Thymus (tissue), 11 donors: ENCODE results near the gene ARHGAP45. TPM values are rescaled to one million over a fixed set of nuclear protein-coding genes. Genes with fewer than 3 reads are reported as not detected.
A peak's percentile ranks its signal among the peaks of the same experiment; 100 is the strongest.

Experiments
- DNase-seq, 9 donors: peaks; one replicate each; pipeline ENCODE4 v3.0.0-alpha.2; 2013; ENCODE audit warnings: low spot score in 9 of 9, low read depth in 6 of 9, missing footprints in 1 of 9
- H3K27ac ChIP-seq, 2 donors: one replicate each; pipeline ENCODE4 v1.5.1; 2013; ENCODE audit warnings: control low read depth in 1 of 2, low read depth in 1 of 2, low read length in 1 of 2, mild to moderate bottlenecking in 1 of 2, moderate library complexity in 1 of 2
- H3K27me3 ChIP-seq, 2 donors: one replicate each; pipeline ENCODE4 v1.5.1; 2013; ENCODE audit warnings: low read length in 1 of 2; ENCODE audit not compliant: control insufficient read depth in 2 of 2, insufficient read depth in 1 of 2
- H3K36me3 ChIP-seq, 2 donors: one replicate each; pipeline ENCODE4 v1.5.1; 2013; ENCODE audit warnings: low read length in 1 of 2, mild to moderate bottlenecking in 1 of 2, moderate library complexity in 1 of 2; ENCODE audit not compliant: control insufficient read depth in 2 of 2, insufficient read depth in 2 of 2
- H3K4me1 ChIP-seq, 2 donors: one replicate each; pipeline ENCODE4 v1.5.1; 2013; ENCODE audit warnings: low read length in 2 of 2; ENCODE audit not compliant: control insufficient read depth in 2 of 2, insufficient read depth in 2 of 2
- H3K4me3 ChIP-seq, 2 donors: one replicate each; pipeline ENCODE4 v1.5.1; 2013; ENCODE audit warnings: low read length in 2 of 2, control low read depth in 1 of 2, mild to moderate bottlenecking in 1 of 2
- H3K9me3 ChIP-seq, 2 donors: one replicate each; pipeline ENCODE4 v1.5.1; 2013; ENCODE audit warnings: low read length in 1 of 2, mild to moderate bottlenecking in 1 of 2; ENCODE audit not compliant: control insufficient read depth in 2 of 2, insufficient read depth in 1 of 2
- WGBS: extraction: QIAGEN DNeasy Blood & Tissue Kit; methylation state at CpG from one replicate; pipeline ENCODE4 v1.1.7; 2013; 5-methylcytosine and 5-hydroxymethylcytosine counted together
- polyA plus RNA-seq: library from polyadenylated mRNA; stranded (reverse); fragments of 200-250 nt; gene quantifications from one replicate; pipeline ENCODE4 v1.2.3, GENCODE V29; 2013
- total RNA-seq: library from RNA; stranded (reverse); fragments of 120-200 nt; gene quantifications from one replicate; pipeline ENCODE4 v1.2.4, GENCODE V29; 2013
- donor health status: healthy.

ARHGAP45 gene
- total and polyA plus RNA-seq, 2 donors = 118 to 295 TPM

DNA sequence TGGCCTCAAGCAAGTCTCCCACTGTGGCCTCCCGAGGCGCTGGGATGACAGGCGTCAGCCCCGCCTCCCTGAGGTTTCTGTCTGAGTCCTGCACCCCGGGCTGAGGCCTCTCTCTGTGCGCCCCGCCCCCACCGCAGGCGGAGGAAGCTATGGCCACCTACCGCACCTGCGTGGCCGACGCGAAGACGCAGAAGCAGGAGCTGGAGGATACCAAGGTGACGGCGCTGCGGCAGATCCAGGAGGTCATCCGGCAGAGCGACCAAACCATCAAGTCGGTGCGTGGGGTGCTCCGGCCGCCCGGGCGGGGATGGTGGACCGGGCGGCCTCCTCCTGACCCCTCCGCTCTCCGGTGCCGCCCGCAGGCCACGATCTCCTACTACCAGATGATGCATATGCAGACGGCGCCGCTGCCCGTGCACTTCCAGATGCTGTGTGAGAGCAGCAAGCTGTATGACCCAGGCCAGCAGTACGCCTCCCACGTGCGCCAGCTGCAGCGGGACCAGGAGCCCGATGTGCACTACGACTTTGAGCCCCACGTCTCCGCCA, 12.7 kb downstream of the ARHGAP45 start:
- peaks cover 29 to 32% of the 10 kb centered on the region in 2 donors for H3K4me1 ChIP-seq
- H3K9me3 ChIP-seq = no peaks in the 10 kb centered on the region
- no peaks in the 10 kb centered on the region for H3K27me3 ChIP-seq
- DNase-seq = no peak
- H3K36me3 ChIP-seq = peaks cover 79 to 81% of the 10 kb centered on the region in 2 donors
- WGBS = 96% methylated on average over 45 of the region's 45 CpGs
- H3K4me3 ChIP-seq = no peak overlapping the region
- no peak overlapping the region for H3K27ac ChIP-seq

DNA sequence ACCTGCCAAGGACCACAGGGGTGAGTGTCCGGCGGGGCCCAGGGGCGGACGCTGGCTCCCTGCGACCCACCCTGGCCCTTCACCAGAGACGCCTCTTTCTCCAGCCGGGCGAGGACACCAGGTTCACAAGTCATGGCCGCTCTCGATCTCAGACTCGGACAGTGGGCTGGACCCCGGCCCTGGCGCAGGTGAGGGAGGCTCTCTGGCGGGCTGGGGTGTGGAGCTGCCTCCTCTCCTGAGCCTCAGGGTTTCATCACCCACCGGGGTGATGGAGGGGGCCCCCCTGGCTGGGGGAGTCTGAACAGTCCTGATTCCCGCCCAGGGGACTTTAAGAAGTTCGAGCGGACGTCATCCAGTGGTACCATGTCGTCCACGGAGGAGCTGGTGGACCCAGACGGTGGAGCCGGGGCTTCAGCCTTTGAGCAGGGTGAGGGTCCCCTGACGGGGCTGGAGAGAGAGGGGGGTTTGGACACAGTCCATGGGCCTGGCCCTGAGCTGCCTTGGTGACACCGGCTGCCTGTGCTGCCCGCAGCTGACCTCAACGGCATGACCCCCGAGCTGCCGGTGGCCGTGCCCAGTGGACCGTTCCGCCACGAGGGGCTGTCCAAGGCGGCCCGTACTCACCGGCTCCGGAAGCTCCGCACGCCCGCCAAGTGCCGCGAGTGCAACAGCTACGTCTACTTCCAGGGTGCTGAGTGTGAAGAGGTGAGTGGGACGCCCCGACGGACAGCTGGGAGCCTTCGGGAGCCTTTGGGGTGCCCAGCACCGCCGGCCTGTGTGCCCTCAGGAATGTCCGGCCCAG, 13.6 kb downstream of the ARHGAP45 start:
- Histone ChIP-seq H3K9me3 (no peaks in the 10 kb centered on the region), H3K27ac (no peak overlapping the region), H3K4me1 (peaks cover 21 to 24% of the 10 kb centered on the region in 2 donors), H3K27me3 (no peaks in the 10 kb centered on the region), H3K36me3 (peaks cover 82 to 83% of the 10 kb centered on the region in 2 donors), H3K4me3 (no peak overlapping the region)
- WGBS = 98% methylated on average over 50 of the region's 50 CpGs
- DNase-seq = no peak

DNA sequence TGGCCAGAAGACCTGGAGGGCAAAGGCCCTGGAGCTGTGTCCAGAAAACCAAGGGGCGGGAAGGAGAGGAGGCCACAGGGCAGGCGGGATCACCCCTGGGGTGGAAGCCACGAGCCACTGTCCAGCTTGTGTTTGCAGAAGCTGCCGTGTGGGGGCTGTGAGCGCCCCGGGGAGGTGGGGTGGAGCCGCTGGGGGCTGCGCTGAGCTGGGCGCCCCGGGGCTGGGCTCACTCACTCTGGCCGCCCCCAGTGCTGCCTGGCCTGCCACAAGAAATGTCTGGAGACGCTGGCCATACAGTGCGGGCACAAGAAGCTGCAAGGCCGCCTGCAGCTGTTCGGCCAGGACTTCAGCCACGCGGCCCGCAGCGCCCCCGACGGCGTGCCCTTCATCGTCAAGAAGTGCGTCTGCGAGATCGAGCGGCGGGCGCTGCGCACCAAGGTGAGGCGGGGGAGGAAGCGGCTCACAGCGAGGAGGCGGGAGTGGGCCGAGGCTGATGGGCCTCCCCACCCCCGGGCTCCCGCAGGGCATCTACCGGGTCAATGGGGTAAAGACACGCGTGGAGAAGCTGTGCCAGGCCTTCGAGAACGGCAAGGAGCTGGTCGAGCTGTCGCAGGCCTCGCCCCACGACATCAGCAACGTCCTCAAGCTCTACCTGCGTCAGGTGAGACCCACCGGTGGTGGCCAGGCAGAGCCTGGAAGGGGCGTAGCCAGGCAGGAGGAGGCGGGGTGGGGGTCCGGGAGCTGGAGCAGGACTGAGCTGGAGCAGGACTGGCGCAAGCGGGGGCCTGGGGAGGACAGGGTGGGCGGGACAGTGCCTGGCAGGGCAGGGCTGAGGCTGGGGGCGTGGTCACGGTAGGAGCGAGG, 14.6 kb downstream of the ARHGAP45 start:
- H3K4me1 ChIP-seq = peaks cover 15 to 22% of the 10 kb centered on the region in 2 donors
- 95% methylated on average over 58 of the region's 58 CpGs for WGBS
- no peaks in the 10 kb centered on the region for H3K27me3 ChIP-seq
- DNase-seq = no peak
- H3K4me3 ChIP-seq = no peak overlapping the region
- H3K27ac ChIP-seq = peak overlapping the region in 1 of 2 donors; percentile 42
- H3K36me3 ChIP-seq = peaks cover 85 to 86% of the 10 kb centered on the region in 2 donors
- no peaks in the 10 kb centered on the region for H3K9me3 ChIP-seq

DNA sequence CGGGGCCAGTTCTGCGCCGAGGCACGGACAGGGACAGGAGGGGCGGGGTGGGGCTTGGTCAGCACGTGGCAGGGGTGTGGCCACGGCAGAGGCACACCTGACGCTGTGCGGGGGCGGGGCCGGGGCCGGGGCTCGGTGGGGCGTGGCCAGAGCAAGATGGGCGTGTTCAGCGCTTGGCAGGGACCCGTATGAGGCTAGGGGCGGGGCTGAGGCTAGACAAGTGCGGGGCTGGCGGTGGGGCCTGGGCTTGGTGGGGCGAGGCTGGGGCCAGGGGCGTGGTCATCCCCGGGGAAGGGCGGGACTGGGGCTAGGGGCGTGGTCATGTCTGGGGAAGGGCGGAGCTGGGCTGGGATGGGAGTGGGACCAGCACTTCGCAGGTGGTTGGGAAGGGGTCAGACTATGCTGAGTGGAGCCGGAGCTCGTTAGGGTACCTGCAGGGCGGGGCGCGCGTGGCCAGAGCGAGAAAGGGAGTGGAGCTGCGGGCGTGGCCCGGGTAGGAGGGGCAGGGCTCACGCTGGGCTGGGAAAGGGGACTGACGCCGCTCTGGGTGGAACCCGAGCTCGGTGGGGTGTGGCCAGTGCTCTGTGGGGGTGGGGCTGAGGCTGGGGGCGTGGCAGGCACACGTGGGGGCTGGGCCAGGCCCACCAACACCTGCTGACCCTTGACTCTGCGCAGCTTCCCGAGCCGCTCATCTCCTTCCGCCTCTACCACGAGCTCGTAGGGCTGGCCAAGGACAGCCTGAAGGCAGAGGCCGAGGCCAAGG, 15.4 kb downstream of the ARHGAP45 start:
- peak overlapping the region in 1 of 2 donors; percentile 43 for H3K27ac ChIP-seq
- DNase-seq = no peak
- WGBS = 88% methylated on average over 51 of the region's 51 CpGs
- peaks cover 91 to 93% of the 10 kb centered on the region in 2 donors for H3K36me3 ChIP-seq
- H3K4me1 ChIP-seq = peaks cover 10 to 22% of the 10 kb centered on the region in 2 donors
- H3K27me3 ChIP-seq = no peaks in the 10 kb centered on the region
- no peaks in the 10 kb centered on the region for H3K9me3 ChIP-seq
- no peak overlapping the region for H3K4me3 ChIP-seq

DNA sequence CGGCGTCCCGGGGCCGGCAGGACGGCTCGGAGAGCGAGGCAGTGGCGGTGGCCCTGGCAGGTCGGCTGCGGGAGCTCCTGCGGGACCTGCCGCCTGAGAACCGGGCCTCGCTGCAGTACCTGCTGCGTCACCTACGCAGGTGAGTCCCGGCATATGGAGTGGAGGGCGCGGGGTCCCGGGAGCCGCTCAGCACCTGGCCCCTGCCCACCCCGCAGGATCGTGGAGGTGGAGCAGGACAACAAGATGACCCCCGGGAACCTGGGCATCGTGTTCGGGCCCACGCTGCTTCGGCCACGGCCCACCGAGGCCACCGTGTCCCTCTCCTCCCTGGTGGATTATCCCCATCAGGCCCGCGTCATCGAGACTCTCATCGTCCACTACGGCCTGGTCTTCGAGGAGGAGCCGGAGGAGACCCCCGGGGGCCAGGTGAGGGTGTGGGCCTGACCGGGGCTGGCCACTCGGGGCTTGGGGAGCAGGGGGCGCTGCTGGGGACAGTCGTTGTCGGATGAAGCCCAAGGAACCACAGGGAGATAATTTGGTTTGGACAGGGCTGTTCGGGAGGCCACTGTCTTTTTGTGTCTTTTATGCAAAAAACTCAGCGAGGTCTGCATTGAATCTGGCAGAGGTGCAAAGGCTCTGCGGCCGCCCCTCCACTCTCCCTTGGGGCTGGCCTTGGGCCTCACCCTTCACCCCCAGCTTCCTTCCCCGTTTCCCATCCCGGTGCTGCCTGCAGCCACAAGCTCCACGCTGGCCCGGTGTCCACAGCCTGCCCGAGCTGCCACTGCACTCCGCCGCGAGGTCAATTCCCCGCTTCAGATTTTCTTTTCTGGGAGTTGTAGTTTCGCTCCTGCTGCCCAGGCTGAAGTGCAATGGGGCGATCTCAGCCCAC, 16.2 kb downstream of the ARHGAP45 start:
- Histone ChIP-seq H3K4me1 (peaks cover 11 to 23% of the 10 kb centered on the region in 2 donors), H3K36me3 (peaks cover 91 to 94% of the 10 kb centered on the region in 2 donors), H3K27ac (no peak overlapping the region), H3K4me3 (no peak overlapping the region), H3K9me3 (no peaks in the 10 kb centered on the region), H3K27me3 (no peaks in the 10 kb centered on the region)
- 97% methylated on average over 59 of the region's 59 CpGs for WGBS
- DNase-seq = no peak

DNA sequence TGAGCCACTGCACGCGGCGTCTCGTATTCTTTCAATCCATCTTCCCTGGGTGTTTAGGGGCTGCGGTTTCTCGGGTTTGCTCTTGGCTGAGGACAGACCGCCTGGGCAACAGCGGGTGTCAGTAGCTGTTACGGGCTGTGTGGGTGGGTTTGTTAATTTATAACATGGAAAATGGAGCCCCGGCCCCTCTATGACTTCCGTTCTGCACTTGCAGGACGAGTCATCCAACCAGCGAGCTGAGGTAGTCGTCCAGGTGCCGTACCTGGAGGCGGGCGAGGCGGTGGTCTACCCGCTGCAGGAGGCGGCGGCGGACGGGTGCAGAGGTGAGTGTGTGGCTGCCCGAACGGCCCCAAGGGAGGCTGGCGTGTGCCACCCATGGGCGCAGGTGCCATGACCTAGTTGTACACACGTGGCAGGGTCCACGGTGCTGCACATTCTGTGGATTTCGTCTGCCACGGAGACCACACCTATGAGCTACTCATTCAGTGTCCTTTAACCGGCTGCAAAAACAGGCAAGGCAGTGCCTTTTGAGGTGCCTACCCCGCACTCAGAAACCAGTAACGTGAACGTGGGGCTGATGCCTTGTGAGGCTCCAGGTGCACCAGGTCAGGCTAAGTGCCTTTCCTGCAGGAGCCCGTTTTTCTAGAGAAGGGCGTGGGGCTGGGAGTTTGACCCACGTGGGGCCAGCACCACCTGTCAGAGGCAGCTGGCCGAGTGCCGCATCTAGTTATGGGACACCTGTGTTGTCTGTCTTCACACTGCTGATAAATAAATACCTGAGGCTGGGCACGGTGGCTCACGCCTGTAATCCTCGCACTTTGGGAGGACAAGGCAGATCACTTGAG, 17.3 kb downstream of the ARHGAP45 start:
- Histone ChIP-seq H3K27ac (peak overlapping the region in 1 of 2 donors; percentile 54), H3K4me1 (peaks cover 17 to 34% of the 10 kb centered on the region in 2 donors), H3K9me3 (no peaks in the 10 kb centered on the region), H3K27me3 (no peaks in the 10 kb centered on the region), H3K36me3 (peaks cover 93 to 97% of the 10 kb centered on the region in 2 donors), H3K4me3 (no peak overlapping the region)
- 94% methylated on average over 43 of the region's 43 CpGs for WGBS
- no peak for DNase-seq

DNA sequence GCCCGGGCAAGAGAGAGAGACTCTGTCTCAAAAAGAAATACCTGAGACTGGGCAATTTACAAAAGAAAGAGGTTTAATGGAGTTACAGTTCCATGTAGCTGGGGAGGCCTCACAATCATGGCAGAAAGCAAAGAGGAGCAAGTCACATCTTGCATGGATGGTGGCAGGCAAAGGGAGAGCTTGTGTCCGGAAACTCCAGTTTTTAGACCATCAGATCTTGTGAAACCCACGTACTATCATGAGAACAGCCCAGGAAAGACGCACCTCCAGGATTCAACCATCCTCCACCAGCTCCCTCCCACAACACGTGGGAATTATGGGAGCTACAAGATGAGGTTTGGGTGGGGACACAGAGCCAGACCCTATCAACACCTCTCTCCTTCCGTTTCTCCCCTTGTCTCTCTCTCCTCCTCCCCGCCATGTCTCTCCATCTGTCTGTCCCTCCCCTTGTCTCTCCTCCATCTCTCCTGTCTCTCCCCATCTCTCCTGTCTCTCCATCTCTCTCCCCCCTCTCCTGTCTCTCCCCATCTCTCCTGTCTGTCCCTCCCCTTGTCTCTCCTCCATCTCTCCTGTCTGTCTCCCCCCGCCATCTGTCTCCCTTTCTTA, 18.2 kb downstream of the ARHGAP45 start:
- Histone ChIP-seq H3K4me3 (no peak overlapping the region), H3K9me3 (no peaks in the 10 kb centered on the region), H3K27ac (no peak overlapping the region), H3K4me1 (peaks cover 16 to 34% of the 10 kb centered on the region in 2 donors), H3K27me3 (no peaks in the 10 kb centered on the region), H3K36me3 (peaks cover 90 to 93% of the 10 kb centered on the region in 2 donors)
- DNase-seq = no peak
- WGBS = 94% methylated on average over 8 of the region's 8 CpGs
